ENCODE results near the gene TENM4.

The TENM4 gene

GRCh38 chr11:79377406-79377805 lies 63.4 kb downstream of the TENM4 start:
- TF ChIP-seq POLR2A (IDR thresholded peaks at IDR 0.05; ENCODE audit: low read depth, low read length) = no peak
- no peak for DNase-seq (ENCODE audit: insufficient read length, low spot score)
- FAIRE-seq = no peak

GRCh38 chr11:79375818-79376550 lies 64.8 kb downstream of the TENM4 start:
- FAIRE-seq = no peak

DNA sequence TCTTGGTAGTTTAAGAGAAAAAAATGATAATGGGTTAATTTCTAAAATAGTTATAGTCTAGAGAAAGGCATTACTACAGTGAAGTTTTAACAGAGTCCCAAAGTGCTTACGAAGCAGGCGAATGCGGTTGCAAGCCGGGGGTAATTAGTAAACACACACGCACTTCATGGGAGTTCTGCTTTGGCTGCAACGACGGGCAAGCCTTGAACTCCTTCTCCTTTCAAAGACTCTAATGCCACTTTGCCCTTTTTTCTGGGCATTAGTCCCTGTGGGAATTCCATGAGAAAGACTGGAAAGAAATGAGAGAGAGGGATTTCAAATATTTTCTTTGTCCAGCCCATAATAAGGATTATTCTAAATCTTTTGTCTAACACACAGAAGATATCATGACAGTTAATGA lies 66.1 kb downstream of the TENM4 start:
- DNase-seq (ENCODE audit: insufficient read length, low spot score) (no peak), FAIRE-seq (no peak)
- TF ChIP-seq POLR2A (IDR thresholded peaks at IDR 0.05; ENCODE audit: low read depth, low read length) = no peak

More at GRCh38 chr11:79375818-79376550, 64.8 kb downstream of the TENM4 start:
- no peak for TF ChIP-seq POLR2A (IDR thresholded peaks at IDR 0.05; ENCODE audit: low read depth, low read length)
- no peak for DNase-seq (ENCODE audit: insufficient read length, low spot score)

DNA sequence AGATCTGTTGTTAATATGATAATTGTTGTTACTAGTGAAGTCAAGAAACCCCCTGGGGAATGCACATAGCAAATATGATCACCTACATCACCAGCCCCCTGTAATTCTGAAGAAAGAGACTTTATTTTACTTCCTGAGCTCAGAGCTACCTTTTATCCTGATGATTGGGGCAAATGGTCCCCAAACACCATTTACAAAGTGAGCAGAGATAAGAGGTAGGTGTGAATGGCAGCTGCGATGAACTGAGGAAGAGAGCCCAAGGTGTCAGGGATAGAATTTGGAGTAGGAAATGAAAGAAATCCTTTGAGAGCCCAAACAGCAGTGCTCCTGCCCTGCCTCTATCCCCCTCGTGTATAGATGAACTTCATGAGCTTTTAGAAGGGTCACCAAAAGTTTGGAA lies 69.1 kb downstream of the TENM4 start:
- TF ChIP-seq POLR2A (IDR thresholded peaks at IDR 0.05; ENCODE audit: low read depth, low read length) = no peak
- no peak for DNase-seq (ENCODE audit: insufficient read length, low spot score)
- FAIRE-seq = no peak

GRCh38 chr11:79371152-79371551 lies 69.7 kb downstream of the TENM4 start:
- no peak for DNase-seq (ENCODE audit: insufficient read length, low spot score)
- no peak for TF ChIP-seq POLR2A (IDR thresholded peaks at IDR 0.05; ENCODE audit: low read depth, low read length)

DNA sequence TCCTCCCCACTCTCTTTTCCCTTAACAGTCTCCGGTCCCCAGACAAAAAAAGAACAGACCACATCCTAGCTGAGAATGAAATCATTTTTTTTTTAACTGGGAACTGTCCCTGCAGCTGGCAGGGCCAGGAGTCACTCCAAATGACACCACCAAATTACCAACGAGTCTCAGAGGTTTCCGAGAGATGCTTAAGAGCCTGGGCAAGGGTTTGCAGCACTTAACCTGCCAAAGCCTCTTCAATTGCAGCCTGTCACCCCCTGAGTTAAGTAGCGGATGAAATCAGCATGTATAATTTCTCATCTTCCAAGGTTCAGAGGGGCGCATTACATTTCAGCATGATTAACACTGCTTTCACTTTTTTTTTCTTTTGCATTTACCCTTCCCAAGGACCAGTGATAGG lies 71.8 kb downstream of the TENM4 start:
- no peak for TF ChIP-seq POLR2A (IDR thresholded peaks at IDR 0.05; ENCODE audit: low read depth, low read length)

More at GRCh38 chr11:79371152-79371551, 69.7 kb downstream of the TENM4 start:
- FAIRE-seq = no peak

GRCh38 chr11:79367844-79368243 lies 73.0 kb downstream of the TENM4 start:
- no peak for TF ChIP-seq POLR2A (IDR thresholded peaks at IDR 0.05; ENCODE audit: low read depth, low read length)
- DNase-seq (ENCODE audit: insufficient read length, low spot score) (no peak), FAIRE-seq (no peak)

More for the DNA sequence above, 71.8 kb downstream of the TENM4 start:
- DNase-seq (ENCODE audit: insufficient read length, low spot score) = no peak
- FAIRE-seq = no peak

- FAIRE-seq (no peak), DNase-seq (ENCODE audit: insufficient read length, low spot score) (no peak)
- no peak for TF ChIP-seq POLR2A (IDR thresholded peaks at IDR 0.05; ENCODE audit: low read depth, low read length)
Observed at GRCh38 chr11:79366218-79366617, 74.6 kb downstream of the TENM4 start.

- no peak for TF ChIP-seq POLR2A (IDR thresholded peaks at IDR 0.05; ENCODE audit: low read depth, low read length)
- FAIRE-seq (no peak), DNase-seq (ENCODE audit: insufficient read length, low spot score) (no peak)
Observed at GRCh38 chr11:79363861-79364378, 76.9 kb downstream of the TENM4 start.

DNA sequence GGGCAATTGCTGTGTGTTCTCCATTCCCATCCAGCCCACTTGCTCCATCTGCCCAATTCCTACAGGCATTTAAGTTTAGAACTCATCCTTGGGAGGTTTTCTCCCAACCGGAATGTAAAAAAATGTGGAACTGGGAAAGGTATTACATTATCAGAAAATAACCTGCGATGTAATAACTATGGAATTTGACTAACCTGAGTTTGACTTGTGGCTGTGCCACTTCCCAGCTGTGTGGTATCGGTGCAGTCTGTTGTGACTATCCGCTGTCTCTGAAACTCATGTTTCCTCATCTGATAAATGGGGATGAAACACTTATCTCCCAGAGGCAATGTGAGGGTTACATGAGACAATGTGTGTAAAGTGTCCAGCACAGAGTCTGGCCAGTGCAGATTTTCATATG lies 77.6 kb downstream of the TENM4 start:
- DNase-seq (ENCODE audit: insufficient read length, low spot score) = no peak
- no peak for TF ChIP-seq POLR2A (IDR thresholded peaks at IDR 0.05; ENCODE audit: low read depth, low read length)
- FAIRE-seq = no peak

- TF ChIP-seq POLR2A (IDR thresholded peaks at IDR 0.05; ENCODE audit: low read depth, low read length) = no peak
- FAIRE-seq = no peak
- DNase-seq (ENCODE audit: insufficient read length, low spot score) = no peak
Observed at GRCh38 chr11:79362821-79363220, 78.0 kb downstream of the TENM4 start.

DNA sequence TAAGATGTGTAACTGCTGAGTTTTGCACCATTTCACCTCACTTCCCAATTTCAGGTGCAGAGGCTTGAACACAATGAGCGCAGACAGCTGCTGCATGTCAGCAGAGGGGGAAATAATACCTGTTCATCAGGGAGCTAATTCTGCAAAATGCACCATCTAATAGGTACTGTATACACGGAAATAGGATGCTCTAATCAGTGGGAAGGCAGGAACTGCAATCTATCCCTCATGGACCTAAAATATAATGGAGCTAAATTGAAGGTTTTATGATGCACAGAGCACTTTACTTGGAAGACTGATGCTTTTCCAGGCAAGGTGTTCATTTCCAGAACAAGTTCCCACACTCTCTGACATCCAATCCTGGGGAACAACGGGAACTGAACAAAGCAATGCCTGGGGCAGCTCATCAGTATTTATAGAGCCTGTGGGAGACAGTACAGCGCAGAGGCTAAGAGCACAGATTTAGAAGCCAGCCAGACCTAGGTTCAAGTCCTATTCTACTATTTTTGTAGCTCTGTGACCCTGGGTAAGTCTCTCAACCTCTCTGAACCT lies 78.5 kb downstream of the TENM4 start:
- FAIRE-seq (no peak), DNase-seq (ENCODE audit: insufficient read length, low spot score) (no peak)
- no peak for TF ChIP-seq POLR2A (IDR thresholded peaks at IDR 0.05; ENCODE audit: low read depth, low read length)

- DNase-seq (ENCODE audit: insufficient read length, low spot score) (no peak), FAIRE-seq (no peak)
- TF ChIP-seq POLR2A (IDR thresholded peaks at IDR 0.05; ENCODE audit: low read depth, low read length) = no peak
Observed at GRCh38 chr11:79358258-79358657, 82.6 kb downstream of the TENM4 start.

DNA sequence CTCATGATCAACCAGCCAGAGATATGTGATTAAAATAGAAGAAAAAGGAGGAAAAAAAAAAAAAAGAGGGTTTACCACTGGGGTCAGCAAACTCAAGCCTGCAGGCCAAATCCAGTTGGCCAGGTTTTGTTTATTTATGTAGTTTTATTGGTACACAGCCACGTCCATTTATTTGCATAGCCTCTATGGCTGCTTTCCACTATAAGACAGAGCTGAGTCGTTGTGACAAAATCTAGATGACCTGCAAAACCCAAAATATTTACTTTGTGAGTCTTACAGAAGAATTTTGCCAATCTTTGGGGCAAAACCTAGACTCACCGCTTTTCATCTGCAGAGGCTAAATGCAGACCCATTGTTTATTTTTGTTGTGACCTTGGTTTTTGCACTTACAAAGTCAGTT lies 87.1 kb downstream of the TENM4 start:
- FAIRE-seq = no peak
- no peak for TF ChIP-seq POLR2A (IDR thresholded peaks at IDR 0.05; ENCODE audit: low read depth, low read length)
- DNase-seq (ENCODE audit: insufficient read length, low spot score) = no peak

- DNase-seq (ENCODE audit: insufficient read length, low spot score) (no peak), FAIRE-seq (no peak)
- no peak for TF ChIP-seq POLR2A (IDR thresholded peaks at IDR 0.05; ENCODE audit: low read depth, low read length)
Observed at GRCh38 chr11:79352349-79352703, 88.5 kb downstream of the TENM4 start.

All from H54 (cell line).